Ammon's horn (tissue), 1 donor: ENCODE measurements around the gene INTS3.
A peak's percentile ranks its signal among the peaks of the same experiment; 100 is the strongest.
"Not testable (repeated sequence)": the region's sequence is repeated elsewhere in the genome, so short reads cannot be mapped to it uniquely, and the experiment has no call there.

Experiments used
- DNase-seq: peaks from one replicate; pipeline ENCODE4 v3.0.0-alpha.2; 2016; ENCODE audit warnings: low spot score

Gene INTS3

DNA sequence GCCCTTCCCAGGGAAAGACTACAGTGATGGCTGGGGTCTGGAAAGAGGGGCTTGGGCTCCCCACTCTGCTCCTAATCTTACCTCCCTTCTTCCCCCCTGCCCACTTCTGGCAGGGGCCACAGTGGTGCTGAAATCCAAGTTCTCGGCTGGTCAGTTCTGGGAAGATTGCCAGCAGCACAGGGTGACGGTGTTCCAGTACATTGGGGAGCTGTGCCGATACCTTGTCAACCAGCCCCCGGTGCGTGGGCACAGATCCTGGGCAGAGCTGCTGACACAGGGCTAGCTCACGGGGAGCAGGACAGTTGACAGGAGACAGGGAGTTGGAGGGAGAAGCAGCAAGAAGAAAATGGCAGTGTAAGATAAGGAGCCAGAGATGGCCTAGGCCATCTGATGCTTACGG, 49.8 kb downstream of the INTS3 start:
- DNase-seq = peak; percentile 51

DNA sequence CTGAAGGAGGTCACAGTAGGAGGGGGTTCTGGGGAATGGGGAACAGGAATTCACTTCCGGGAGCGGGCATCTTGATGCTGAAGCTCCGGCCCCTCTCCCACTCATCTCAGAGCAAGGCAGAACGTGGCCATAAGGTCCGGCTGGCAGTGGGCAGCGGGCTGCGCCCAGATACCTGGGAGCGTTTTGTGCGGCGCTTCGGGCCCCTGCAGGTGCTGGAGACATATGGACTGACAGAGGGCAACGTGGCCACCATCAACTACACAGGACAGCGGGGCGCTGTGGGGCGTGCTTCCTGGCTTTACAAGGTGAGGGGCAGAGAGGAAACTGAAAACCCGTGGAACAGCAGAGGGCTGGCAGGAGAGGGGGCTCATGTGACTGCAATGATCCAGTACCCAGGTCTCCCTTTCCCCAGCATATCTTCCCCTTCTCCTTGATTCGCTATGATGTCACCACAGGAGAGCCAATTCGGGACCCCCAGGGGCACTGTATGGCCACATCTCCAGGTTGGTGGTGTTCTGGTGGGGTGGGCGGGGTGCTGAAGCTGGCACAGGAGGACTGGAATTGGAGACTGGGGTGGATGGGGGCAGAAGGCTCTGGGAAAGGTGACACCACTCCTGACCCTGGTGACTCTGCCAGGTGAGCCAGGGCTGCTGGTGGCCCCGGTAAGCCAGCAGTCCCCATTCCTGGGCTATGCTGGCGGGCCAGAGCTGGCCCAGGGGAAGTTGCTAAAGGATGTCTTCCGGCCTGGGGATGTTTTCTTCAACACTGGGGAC, 50.4 kb downstream of the INTS3 start:
- no peak for DNase-seq

- DNase-seq = no peak
Measured at GRCh38 chr1:153778824-153779519, 51.1 kb downstream of the INTS3 start.

- no peak for DNase-seq
Measured at GRCh38 chr1:153779781-153780541, 52.1 kb downstream of the INTS3 start.

DNA sequence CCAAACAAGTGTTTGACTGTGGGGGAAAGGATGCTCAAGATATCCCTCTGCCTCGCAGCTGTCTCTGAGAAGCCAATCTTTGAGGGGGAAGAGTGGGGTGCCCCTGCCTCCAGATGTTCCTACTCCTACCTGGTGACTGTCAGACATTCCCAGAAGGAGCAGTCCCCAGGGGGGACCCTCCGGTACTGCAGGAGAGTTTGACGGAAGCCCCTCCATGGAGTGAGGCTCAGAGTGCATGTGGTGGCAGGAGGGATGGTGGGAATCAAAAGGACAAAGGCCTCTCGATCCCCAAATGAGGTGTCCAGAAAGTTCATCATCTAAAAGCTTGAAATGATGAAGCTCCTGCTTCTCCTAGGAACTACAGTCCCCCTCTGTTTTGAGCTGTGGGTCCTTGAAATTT, 52.7 kb downstream of the INTS3 start:
- no peak for DNase-seq

GRCh38 chr1:153782648-153783047, 54.8 kb downstream of the INTS3 start:
- DNase-seq = not testable (repeated sequence)

DNA sequence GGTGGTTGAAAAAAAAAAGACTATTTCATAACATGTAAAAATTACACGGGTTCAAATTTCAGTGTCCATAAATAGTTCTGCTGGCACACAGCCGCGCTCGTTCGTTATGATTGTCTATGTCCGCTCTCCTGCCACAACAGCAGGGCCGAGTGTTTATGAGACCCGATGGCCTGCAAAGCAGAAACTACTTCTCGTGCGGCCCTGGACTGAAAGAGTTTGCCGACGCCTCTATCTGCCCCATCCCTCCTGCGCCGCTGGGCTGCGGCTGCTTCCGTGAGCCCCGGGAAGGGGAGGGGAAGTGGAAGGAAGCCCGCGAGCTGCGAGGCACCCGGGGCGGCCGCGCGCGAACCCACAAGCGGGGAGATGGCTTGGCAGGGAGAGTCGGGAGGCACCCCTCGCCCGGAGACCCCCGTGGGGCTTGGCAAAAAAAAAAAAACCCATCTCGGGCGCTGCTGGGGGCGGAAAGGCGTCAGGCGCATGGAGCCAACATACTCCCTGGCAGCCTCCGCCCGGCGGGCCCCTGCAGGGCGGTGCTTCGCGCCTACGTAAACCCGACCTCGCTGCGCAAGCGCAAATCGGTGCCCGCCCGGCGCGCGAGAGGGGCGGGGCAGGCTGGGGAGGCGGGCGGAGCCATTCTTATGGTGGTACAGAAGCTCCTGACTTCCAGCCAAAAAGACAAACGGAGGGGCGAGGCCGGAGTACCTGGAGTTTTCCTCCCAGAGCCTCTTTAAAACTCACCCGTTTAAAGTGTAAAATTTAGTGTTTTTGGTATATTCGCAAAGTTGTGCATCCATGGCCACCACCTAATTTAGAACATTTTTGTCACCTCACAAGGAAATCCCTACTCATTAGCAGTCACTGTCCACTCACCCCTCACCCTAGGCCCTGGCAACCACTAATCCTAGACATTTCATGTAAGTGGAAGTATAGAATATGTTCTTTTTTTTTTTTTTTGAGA, 55.7 kb downstream of the INTS3 start:
- DNase-seq = peak; percentile 93

- DNase-seq = no peak
Measured at GRCh38 chr1:153786038-153786790, 58.4 kb downstream of the INTS3 start.

DNA sequence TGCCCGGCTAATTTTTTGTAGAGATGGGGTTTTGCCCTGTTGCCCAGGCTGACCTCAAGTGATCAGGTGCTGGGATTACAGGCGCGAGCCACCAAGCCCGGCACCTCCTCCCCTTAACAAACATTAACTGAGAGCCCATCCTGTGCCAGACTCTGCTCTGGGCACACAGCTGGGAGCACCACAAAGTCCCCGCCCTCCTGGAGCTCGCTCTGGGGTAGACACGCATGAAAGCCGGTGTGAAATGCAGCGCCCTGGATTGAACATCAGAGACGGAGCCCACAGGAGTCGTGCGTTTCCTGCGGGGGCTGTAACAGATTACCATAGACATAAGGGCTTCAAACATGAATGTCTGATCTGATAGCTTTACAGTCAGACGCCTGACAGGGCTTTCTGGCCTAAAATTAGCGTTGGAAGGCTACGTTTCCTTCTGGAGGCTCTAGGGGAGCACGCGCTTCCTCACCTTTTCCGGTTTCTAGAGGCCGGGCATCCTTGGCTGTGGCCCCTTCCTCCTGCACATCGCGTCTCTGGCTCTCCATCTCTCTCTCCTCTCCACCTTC, 61.7 kb downstream of the INTS3 start:
- DNase-seq = peak; percentile 14

DNA sequence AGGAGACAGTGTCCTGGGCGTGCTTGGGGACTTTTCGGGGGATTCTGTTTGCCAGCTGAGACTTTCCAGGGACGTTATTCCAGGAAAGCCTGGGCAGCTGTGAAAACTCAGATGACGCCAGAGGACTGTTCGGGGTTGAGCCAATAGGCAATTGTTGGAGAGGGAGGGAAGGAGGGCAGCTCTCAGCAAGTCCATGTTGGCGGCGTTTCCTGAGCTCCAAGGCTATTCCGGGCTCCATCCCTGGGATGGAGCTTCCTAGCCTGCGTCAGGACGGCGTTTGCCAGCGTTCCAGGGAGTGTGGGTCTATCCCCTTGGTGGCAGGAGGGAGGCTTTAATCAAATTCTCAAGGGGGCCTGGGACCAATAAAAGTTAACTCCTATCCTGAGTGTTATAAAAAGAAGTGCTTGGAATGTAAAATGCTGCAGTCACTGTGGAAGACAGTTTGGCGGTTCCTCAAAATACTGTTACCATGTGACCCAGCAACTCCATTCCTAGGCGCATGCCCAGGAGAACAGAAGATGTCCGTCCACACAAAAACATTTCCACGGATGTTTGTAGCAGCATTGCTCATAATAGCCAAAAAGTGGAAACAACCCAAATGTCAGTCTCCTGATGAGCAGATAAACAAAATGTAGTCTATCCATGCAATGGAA, 62.6 kb downstream of the INTS3 start:
- peak; percentile 84 for DNase-seq

DNA sequence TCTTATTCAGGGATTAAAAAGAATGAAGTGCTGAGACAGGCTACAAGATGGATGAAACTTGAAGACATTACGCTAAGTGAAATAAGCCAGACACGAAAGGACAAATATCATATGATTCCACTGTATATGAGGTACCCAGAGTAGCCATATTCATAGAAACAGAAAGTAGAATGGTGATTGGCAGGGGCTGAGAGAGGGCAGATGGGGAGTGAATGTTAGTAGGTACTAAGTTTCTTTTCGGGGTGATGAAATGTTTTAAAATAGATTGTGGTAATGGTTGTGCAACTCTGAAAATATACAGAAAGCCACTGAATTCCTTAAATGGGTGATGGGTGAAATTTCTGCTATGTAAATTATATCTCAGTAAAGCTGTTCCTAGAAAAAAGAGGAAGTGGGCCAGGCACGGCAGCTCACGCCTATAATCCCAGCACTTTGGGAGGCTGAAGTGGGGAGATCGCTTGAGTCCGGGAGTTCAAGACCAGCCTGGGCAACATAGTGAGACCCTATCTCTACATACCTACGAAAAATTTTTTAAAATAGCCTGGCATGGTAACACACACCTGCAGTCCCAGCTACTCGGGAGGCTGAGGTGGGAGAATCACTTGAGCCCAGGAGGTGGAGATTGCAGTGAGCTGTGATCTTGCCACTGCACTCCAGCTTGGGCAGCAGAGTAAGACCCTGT, 63.3 kb downstream of the INTS3 start:
- peak; percentile 53 for DNase-seq

DNA sequence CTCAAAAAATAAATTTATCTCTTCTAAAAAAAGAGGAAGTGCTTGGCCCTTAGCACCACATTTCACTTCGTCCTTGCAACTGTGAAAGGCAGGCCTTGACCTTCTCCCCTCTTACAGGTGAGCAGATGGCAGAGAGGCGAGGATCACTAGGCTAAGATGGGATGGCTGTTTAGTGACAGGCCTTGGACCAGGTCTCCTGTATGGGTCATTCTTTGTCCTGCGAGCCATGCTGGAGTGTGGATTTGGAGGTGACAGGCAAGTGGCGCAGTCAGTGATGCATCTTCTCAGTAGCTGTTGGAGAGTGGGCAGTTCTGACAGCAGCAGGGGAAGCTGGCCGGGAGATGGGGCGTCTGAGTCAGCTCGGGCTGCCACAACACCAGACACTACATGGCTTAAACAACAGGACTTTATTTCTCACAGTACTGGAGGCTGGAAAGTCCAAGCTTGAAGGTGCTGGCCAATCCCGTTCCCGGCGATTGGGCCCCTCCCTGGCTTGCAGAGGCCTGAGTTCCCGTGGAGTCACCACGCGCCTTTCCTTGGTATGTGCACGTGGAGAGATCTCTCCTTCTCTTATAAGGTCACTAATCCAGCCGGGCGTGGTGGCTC, 63.9 kb downstream of the INTS3 start:
- peak; percentile 6 for DNase-seq

DNA sequence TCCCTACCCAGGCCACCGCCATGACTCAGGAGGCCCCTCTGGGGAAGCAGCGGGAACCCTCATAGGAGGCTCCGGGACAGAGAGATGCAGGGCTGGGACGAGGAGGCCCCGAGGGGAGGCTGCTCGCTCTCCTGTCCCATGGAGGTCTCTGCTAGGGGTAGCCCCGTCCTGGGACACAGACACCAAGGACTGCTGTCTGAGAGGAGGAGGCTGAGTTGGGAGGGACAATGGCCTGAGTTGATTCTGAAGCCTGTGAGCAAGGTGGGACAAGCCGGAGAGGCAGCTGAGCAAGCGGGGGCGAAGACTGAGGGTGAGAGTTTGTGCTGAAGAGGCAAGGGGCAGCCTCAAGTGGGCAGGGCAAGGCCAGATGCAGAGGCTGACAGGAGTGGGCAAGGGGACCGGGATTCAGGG, 64.8 kb downstream of the INTS3 start:
- DNase-seq = peak; percentile 1

DNA sequence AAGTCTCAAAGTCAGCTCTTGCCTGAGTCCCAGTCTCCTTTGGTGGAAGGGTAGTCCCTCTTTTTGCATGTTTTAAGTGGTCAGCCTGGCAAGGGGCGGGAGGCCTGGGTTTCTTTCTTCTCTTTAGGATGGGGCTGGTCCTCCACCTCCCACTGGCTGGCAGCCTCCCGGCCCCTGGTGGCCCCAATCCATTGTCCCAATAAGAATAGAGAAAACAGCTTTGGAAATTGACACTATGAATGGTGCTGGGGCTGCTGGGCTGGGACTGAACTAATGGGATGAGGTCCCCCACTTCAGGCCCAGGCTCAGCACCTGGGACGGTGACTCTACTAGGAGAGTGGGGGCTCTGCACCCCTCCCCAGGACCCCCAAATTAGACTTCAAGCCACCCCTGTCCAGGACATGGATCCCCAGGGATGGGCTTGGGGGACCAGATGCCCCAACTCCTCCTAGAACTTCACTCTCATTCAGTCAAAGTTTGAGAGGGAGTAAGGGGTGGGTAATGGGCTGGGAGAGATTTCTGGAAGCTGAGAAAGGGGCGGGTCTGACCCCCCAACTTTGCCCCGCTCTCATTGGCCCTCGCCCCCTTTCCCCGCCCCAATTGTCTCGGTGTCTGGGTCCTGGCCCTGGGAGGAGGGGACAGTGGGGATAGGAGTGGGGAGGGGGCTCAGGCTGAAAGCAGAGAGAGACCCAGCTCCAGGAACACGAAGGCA, 65.6 kb downstream of the INTS3 start:
- no peak for DNase-seq

DNA sequence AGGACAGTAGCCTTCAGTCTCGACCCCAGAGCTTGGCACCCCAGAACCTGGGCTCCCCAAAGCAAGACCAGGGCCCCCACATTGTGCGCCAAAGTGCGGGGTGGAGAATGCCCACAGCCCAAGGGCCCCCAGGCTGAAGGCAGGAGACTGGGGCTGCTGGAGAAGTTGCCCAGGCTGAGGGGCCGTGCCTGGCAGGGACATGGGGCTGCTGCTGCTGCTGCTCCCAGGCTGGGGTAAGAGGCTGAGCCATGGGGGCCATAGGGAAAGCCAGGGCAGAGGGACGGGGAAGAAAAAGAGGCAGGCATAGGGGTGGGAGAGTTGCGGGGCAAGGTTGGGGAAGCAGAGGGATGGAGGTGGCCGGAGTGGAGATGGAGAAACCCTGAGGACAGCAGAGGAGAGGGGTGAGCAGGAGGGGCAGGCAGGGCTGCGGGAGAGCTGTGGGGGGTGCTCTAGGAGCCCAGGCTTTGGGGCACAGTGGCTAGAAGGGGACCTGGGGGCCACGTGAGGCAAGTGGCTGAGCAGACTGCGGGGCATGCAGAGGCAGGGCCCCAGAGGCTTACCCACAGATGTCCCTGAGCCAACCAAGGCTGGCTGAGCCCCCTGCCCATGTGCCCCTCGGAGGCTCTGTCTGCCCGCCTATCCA, 66.2 kb downstream of the INTS3 start:
- DNase-seq = no peak

DNA sequence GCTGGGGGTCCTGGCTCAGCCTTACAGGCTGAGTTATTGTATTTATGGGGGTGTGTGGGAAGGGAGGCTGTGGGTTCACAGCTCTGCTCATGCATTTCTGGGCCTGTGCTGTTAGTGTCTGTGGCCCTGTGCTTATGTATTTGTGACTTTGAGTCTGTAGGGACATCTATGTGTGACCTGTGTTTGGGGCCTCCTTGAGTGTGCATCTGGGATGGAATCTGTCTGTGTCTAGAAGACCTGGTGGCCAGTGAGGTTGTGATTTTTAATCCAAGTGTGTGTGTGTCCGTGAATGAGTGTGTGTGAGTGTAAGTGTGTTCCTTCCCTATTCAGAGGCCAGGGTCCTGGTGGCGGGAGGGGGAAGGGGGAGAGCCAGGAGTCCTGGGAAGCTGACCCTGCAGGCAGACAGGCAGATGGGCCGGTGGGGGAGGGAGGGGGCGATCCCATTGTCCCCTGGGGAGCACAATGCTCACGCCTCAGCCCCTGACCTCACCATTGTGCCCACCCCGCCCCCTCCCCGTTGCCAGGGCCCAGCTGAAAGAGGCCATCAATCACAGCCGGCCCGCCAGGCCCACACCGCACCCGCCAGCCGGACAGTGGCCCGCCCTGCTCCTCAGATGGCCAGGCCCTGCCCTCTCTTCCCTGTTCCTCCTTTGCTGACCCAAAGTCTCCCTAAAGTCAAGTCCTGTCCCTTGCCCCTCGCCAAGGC, 66.9 kb downstream of the INTS3 start:
- no peak for DNase-seq

DNA sequence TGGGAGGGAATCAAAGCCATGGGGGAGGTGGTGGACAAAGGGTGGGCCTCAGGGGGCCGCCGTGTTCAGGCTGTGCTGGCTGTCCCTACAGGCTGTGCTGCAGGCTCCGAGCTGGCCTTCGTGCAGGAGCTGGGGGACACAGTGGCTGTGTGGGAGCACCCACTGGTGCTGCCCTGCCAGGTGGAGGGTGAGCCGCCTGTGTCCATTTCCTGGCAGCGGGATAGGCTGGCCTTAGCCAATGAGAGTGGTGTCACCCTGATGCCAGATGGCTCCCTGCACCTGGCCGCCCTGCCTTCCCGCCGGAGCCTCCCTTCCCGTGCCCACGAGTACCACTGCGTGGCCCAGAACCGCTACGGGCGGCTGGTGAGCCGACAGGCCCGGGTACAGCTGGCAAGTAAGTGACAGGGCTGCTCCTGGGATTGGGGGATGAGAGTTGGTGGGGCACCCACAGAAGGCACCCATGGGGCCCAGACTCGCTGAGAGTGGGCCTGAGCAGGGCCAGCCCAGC, 67.5 kb downstream of the INTS3 start:
- DNase-seq = no peak
